Body of pancreas (tissue), 4 donors: ENCODE data around the gene ERMAP.

Source experiments
- CTCF ChIP-seq, 7 experiments: fragments of 450-650 bp in 4 of 7; fragments of 200-600 bp in 3 of 7; sonication (generic) in 3 of 7; IDR thresholded peaks; one replicate each; pipeline ENCODE4 v1.5.1; 2016 to 2019; ENCODE audit warnings: antibody characterized with exemption in 7 of 7
- POLR2A ChIP-seq, 3 donors: fragments of 450-650 bp; IDR thresholded peaks; one replicate each; pipeline ENCODE4 v1.6.1; 2016; ENCODE audit warnings: antibody characterized with exemption in 3 of 3, mild to moderate bottlenecking in 2 of 3

- no peak for TF ChIP-seq CTCF (IDR thresholded peaks at IDR 0.05)
- no peak for TF ChIP-seq POLR2A (IDR thresholded peaks at IDR 0.05)
These were observed 59.1 kb downstream of the ERMAP start for GRCh38 chr1:42876009-42876408.
